NCI-H2171 treated with DMSO at 0.1 percent for 48 hours (cell line): Measurements from ENCODE around the gene C17orf75.
A peak's percentile ranks its signal among the peaks of the same experiment; 100 is the strongest.
"Not testable (repeated sequence)": the region's sequence is repeated elsewhere in the genome, so short reads cannot be mapped to it uniquely, and the experiment has no call there.

Experiments used
- DNase-seq: peaks from one replicate; lab custom pipeline; 2025; lab: John Stamatoyannopoulos, UW

The C17orf75 gene

DNA sequence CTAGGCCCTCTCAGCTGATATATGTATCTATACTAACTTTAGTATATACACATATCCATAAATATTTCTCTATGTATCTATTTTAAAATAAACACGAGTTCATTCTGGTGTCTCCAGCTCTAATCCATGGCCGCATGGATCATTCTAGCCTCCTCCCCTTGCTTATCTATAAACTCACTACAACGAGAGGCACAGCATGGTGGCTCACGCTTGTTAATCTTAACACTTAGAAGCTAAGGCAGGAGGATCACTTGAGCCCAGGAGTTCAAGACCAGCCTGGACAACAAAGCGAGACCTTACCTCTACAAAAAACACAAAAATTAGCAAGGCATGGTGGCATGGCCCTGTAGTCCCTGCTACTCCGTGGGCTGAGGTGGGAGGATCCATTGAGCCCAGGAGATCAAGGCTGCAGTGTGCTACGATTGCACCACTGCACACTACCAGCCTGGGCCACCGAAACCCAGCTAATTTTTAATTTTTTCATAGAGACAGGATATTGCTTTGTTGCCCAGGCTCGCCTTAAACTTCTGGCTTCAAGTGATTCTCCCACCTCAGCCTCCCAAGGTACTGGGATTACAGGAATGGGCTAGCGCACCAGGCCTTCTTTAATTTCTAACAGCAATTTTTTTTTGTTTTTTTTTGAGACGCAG lies 4.1 kb upstream of the C17orf75 start:
- no peak for DNase-seq

DNA sequence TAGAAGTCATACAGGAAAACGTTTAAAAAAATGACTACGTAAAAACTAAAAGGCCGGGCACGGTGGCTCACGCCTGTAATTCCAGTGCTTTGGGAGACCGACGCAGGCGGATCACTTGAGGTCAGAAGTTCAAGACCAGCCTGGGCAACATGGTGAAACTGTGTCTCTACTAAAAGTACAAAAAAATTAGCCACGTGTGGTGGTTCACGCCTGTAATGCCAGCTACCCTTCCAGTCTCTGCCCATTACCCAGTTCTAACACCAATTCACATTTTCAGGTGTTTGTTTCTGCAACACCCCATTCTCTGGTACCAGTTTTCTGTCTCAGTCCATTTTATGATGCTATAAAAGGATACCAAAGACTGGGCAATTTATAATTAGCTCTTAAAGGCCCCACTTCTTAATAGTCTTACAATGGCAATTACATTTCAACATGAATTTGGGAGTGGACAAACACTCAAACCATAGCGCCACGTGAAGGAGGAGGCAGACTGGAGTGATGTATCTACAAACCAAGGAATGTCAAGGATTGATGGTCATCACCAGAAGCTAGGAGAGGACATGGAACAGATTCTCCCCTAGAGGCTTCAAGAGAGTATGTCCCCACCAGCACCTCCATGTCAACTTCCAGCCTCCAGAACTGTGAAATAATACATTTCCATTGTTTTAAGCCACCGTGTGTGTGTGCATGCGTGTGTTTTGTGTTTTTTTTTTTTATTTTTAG lies 791 bp upstream of the C17orf75 start:
- DNase-seq: no peak

DNA sequence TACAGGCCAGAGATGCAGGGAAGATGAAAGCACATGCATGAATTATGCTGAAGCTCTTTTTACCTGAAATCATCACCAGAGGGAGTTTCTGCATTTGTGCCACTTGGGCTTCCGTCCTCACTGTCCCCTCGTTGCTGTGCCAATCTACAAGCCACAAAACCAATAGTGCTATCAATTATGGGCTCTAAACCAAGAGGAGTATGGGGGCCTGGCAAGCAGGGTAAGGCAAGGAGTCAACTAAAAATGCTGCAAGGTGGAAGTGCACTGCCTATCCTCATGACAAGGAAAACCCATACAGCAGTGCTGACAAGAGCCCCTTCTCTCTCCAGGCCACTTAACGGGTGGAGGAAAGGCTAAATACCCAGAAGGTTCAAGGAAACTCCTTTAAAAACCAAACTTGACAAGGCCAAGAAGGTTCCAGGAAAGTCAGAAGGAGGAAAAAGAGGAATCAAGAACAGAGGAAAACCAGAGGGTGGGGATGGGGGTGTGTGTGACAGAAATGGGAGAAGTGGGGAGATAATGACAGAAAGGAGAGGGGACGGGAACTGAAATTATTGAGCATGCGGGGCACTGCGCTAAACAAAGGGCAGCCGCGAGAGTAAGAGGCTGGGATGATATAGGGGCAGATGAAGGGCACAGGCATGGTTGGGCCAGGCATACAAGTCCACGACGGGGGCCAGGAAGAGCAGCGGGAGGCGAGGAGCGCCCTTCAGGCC lies 674 bp downstream of the C17orf75 start:
- DNase-seq: peak; percentile 55

DNA sequence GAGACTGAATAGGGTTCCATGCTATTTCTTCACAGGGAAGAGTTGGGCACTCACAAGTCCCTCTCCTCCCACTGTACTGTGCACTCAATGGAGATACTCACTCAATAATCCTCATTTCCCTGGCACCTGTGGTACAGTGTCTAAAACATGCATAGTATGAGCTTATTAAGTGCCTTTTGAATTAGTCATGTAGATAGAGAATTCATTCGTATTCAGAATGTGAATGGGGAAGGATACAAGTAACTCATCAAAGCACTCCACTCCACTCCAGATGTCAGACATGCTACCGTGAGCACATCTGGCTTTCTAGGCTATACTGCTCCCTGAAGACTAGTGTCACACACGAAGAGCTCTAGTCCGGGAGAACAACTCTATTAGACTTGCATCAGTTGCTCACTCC lies 6.3 kb downstream of the C17orf75 start:
- no peak for DNase-seq

DNA sequence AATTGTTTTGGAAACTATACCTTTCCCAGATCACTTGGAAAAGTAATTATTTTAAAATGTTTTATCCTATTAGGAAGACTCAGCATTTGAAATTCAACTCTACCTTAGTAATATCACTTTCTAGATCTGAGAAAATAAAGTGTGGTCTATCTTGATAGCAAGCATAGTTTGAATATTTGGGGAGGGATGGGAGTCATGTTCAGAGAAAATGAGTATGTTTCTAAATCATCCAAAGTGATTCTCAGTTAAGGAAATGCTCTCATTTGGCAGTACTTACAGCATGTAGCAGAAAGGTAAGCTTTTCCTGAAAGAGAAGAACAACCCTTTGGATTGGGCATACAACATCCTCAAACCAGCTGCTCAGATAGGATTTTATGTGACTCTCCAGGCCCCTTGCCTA lies 6.9 kb downstream of the C17orf75 start:
- DNase-seq: no peak

DNA sequence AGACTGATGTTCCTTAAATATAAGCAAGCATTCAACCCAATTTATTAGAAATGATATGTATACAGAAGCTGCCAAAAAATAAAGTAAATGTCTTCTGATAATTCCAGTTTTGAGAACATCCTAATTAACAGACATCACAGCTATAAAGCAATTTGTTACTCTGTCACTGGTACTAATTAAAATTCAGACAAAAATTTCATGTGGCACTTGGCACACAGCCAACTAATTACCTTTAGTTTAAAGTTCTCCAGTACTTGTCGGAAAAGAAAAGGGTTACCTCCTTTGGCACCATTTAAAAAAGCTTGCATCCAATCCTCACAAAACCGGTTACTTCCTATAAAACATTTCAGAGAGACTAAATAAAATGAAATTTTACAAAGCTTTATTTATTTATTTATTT lies 8.8 kb downstream of the C17orf75 start:
- DNase-seq: no peak

DNA sequence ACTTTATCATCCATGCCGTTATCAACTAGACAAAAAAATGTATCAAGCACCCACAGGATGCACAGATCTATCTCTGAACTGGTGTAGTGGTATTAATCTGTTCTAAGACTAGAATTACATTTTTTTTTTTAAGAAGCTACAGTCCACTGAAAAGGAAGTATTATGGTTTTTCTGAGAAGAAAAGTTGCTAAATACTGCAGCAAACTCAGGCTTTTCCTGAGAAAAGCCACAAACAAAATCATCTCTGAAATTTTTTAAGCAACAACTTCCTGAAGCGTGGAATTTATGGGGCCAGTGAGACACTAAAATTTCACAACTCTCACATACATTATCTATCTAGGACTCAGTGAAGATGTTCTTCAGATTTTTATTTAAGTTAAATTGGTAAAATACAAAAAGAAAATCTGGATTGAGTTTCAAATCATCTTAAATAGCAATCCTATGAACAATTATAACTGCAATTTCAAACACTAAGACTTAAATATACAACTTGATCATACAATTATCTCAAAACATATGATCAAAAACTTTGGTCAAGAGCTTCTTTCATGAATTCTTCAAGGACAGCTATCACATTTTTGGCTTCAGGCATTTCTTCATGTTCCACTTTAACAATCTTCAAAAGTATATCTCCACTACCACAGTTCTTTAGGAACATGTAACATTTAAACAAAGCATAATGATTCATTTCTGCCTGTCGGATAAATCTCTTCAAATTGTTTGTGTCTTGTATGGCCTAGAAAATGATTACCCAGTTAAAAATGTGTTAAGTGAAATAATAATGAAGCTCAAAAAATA lies 10.5 kb downstream of the C17orf75 start:
- no peak for DNase-seq

DNA sequence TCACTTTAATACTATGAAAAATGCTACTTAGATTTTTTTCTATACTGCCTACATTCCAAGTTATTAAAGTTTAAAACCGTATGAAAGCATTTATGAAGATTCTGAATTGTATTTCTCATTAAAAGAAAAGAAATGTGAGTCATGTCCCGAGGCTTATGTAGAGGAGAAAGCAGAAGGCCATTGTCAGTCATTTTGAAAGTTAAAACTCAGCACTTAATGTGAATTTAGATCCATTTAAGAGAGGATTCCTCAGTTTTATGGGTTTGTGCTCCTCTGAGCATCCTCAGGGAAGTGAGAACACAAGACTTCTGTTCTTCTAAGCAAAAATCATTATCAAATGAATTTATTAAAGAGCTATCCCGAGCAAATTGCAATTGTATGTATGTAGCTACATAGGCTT lies 11.8 kb downstream of the C17orf75 start:
- no peak for DNase-seq

DNA sequence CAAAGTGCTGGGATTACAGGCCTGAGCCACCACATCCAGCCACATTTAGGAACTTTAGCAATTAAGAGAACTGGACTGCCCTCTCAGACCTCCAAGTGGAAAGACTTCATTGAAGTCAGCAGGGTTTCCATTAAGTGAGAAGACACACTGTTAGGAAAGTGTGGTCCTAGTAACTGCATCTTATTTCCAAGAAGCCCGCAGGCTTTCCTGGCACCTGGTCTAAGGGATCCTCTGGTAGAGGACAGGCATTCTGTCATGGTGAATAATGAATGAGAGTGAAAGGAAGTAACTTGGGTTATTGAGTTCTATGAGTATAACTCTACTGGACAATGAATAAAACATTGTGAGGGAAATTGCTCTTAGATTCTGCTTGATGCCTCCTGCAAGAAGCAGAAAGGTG lies 14.1 kb downstream of the C17orf75 start:
- no peak for DNase-seq

DNA sequence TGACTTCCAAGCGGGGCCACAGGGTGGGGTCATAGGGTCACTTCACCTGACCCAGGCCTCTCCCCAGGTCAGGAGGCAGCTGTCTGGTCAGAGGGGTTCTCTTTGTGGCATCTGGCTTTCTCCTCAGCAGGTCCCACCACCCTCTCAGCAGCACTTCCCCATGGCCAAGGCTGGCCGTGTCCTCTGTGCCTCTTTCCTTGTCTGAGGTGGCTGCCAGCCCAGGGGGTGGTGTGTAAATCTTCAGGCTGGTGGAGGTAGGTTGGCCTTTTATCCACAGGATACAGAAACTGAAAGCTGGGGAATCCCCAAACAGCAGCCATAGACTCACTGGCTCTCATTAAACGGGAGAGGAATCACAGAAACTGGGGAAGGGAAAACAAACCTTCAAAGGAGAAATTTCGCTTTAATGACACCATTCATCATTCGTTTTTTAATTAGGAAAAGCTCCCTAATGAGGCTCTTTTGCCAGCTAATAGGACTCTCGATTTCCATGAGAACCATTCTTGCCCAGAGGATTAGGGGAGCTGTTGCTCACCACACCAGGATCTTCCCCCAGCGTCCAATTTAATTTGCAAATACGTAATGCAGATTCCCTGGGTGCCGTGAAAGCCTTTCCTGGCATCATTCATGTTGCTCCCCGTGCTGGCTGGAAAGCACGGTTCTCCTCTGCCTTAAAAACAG lies 18.0 kb downstream of the C17orf75 start:
- no peak for DNase-seq

DNA sequence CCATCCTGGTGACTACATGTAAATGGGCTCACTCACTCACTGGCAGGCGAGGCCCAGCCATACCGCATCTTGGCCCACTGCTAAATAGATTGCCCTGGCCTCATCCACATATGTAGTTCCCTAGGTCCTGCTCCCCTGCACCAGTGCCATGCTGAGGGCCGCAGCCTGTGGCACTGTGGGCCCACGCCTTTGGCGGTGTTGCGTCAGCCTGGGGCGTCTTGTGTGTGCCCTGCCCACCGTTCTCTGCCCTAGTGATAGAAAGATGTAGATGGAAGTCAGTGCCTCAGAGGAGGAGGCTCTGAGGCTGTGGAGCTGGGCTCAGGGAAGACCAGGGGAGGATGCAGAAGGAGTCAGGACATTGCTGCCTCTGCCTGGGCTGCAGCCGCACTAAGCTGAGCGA lies 18.9 kb downstream of the C17orf75 start:
- DNase-seq: no peak

DNA sequence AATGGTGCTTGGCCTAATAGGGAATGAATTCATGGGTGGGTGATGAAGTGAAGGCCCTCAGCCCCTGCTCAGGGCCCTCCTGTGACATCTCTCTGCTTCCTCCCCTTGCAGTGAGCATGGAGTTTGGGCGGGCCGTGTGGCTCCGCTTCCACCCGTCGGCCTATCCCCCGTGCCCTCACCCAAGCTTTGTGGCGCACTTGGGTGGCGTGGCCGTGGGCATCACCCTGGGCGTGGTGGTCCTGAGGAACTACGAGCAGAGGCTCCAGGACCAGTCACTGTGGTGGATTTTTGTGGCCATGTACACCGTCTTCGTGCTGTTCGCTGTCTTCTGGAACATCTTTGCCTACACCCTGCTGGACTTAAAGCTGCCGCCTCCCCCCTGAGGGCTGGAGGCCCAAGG lies 21.1 kb downstream of the C17orf75 start:
- DNase-seq: no peak

DNA sequence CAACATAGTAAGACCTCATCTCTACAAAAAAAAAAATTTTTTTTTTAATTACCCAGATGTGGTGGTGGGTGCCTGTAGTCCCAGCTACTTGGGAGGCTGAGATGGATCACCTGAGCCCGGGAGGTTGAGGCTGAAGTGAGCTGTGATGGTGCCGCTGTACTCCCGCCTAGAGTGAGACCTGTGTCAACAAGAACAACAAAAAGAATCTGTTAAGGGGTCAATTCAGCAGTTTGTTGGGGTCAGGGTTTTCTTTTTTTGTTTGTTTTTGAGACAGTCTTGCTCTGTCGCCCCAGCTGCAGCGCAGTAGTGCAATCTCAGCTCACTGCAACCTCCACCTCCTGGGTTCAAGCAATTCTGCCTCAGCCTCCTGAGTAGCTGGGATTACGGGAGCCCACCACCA lies 21.9 kb downstream of the C17orf75 start:
- not testable (repeated sequence) for DNase-seq

DNA sequence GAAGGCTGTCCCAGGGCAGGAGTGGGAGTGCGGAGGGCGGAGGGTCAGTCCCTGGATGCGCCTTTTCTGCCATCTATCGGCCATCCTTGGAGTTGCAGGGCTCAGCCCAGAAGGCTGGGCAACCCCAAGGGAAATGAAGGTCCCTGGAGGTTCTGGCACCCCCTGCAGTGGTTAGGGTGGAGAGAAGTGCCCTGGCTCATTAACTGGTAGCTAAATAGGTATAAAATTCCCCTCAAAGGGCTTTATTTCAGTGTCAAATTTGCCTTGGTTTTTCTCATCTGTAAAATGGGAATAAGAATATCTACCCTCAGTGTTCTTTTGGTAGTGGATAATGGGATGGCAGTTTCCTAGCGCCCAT lies 22.4 kb downstream of the C17orf75 start:
- peak; percentile 62 for DNase-seq

DNA sequence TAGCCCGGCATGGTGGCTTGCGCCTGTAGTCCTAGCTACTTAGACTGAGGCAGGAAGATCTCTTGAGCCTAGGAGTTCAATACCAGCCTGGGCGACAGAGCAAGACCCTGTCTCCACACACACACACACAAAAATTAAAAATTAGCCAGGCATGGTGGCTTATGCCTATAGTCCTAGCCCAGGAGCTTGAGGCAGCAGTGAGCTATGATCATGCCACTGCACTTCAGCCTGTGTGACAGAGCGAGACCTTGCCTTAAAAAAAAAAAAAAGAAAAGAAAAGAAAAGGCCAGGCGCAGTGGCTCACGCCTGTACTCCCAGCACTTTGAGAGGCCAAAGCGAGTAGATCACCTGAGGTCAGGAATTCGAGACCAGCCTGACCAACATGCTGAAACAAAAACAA lies 23.9 kb downstream of the C17orf75 start:
- no peak for DNase-seq

DNA sequence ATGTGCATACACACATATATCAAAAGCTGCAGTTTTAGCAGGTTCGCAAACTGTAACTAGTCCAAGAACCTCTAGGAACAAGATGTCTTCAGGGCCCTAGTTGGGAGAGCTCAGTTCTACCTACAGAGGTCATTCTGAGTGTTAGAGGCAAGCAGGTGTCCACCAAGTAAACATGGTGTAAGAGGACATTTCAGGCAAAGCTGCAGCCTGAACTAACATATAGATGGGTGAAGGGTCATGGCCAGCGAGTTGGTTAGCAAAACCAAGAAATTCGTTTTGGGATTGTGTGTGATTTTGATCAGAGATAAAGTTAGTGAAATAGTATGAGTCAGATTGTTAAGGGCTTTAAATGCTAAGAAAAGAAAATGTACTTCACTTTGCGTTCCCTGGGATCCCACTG lies 24.6 kb downstream of the C17orf75 start:
- DNase-seq: no peak

DNA sequence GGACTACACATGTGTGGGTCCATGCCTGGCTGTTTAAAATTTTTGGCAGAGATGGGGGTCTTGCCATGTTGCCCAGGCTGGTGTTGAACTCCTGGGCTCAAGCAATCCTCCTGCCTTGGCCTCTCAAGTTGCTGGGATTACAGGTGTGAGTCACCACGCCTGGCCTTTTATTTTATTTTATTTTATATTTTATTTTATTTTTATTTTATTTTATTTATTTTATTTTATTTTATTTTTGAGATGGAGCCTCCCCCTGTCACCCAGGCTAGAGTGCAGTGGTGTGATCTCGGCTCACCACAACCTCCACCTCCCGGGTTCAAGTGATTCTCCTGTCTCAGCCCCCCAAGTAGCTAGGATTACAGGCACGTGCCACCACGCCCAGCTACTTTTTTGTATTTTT lies 25.3 kb downstream of the C17orf75 start:
- DNase-seq: not testable (repeated sequence)

DNA sequence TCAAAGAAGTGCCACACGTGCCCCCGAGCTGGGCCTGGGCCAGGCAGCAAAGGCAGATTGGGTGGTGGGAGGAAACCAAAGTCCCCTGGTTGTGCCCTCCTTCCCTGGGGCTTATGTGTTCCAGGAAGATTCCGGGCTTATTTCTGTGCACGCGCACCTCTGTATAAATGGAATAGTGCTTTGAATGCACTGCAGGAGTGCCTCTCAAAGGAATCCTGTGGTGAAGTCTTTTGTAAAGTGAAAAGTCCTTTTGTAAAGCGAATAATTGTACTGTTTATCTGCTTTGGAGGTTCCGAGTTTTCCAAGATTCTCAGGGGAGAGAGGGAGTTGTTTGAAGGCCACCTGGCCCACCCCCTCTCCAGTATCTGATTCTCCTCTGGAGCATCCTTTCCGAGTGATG lies 26.8 kb downstream of the C17orf75 start:
- DNase-seq: no peak

DNA sequence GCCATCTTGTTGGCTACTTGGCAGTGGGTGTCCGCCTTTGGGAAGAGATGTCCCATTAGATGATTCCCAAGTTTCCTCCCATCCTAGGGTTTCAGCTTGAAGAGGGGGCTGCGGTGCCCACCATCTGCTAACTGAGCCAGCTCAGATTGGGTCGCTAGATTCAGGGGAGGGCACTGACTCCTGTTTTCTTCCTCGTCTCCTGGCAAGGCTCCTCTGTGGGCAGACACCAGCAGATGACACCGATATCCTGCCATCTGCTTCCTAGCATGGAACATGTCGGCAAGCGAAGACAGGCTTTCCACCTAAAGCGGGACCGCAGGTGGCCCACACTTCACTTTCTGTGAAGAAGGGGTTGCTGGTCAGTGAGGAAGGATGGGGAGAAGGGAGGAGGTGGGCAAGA lies 27.3 kb downstream of the C17orf75 start:
- peak; percentile 81 for DNase-seq

DNA sequence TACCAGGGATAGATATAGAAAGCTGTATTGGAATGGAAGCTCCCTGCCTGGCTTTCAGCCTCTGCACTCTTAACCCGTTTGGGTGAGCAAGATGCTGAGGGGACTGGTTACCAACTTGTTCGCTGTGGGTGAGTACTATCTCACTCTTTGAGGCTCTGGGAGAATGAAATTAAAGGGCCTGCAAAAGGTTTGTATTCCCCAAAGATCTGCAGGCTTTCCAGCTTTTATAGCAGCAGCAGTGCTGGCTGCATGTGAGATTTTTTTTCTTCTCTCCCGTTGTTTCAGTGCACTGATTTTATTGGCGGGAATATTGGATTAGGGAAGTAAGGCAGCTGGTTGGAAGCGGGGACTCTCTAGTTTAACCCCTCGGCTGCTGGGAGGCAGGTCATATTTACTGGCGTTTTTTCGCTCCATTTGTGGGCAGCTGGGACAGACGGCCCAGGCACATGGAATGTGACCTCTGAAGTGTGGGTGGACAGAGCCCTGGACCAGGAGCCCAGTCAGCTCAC lies 30.9 kb downstream of the C17orf75 start:
- DNase-seq: peak; percentile 92

DNA sequence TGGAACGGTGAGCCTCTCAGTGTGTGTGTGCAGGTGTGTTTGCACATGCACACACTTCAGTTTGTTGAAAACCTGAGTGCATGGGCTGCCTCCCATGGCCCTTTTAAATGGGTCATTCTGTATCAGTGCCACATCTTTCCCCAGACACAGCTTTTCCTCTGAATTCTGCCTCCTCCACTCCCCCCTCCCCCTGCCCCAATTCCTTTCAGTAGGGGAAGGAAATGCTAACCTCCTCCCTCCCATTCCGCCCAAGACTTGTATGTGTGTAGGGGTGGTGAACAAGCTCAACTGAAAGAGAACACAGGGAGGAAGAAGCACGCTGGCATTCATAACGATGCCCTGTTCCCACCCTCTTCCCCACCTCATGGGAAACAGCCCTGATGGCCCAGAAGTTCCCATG lies 34.3 kb downstream of the C17orf75 start:
- no peak for DNase-seq

DNA sequence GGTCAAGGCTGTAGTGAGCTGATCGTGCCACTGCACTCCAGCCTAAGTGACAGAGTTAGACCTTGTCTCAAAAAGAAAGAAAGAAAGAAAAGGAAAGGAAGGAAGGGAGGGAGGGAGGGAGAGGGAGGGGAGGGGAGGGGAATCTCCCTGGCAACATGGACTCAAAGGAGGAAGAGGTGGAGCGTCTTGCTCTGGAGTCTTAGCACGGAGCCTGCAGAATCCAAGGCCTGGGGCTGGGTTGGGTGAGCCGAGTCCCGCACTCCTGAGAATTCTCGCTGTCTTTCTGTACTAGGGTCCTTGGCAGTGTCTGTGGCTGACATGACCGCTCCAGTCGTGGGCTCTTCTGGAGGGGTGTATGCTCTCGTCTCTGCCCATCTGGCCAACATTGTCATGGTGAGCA lies 36.9 kb downstream of the C17orf75 start:
- DNase-seq: no peak
